ENCODE data around the gene SIRT6. TPM values are rescaled to one million over a fixed set of nuclear protein-coding genes. Genes with fewer than 3 reads are reported as not detected.

Gene SIRT6
- total RNA-seq, 1 experiment from 2014 or later, result 28.1 TPM

DNA sequence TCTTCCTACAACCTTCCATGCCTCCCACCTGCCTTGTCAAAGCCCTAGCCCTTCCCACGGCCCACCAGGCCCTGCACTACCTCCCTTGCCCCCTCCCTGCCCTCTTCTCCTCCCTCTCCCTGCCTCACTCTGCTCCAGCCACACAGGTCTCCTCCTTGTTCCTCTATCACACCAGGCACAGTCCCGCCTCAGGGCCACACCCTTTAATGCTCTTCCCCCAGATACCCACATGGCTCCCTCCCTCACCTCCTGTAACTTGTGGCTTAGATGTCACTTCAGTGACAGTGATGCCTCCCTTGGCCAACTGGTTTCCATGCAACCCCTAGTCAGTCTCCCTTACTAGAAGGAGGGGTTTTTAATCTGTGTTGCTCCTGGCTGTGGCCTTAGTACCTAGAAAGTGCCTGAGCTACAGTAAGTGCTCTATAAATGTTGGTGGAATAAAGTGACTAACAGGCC lies 1.3 kb downstream of the SIRT6 start:
- POLR2A ChIA-PET, result no interaction called here

GRCh38 chr19:4178990-4179389 lies 3.4 kb downstream of the SIRT6 start:
- ATAC-seq (no peak), DNase-seq (ENCODE audit: low spot score) (no peak)
- ChIA-PET CTCF (interaction anchor here (0.6 kb wide), 1 partner anchor 191 kb away, joined by 3 read pairs; no protein-coding TSS in a partner anchor), POLR2A (no interaction called here)
- H3K27ac Mint-ChIP-seq, result no peak overlapping the region
- TF ChIP-seq, protein P1, sequence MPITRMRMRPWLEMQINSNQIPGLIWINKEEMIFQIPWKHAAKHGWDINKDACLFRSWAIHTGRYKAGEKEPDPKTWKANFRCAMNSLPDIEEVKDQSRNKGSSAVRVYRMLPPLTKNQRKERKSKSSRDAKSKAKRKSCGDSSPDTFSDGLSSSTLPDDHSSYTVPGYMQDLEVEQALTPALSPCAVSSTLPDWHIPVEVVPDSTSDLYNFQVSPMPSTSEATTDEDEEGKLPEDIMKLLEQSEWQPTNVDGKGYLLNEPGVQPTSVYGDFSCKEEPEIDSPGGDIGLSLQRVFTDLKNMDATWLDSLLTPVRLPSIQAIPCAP (CRISPR knock-in tag; IDR thresholded peaks at IDR 0.05), result no peak
- no peak for TF ChIP-seq ZMAT4 (CRISPR knock-in tag; IDR thresholded peaks at IDR 0.05)
- TF ChIP-seq PRRX2 (CRISPR knock-in tag; IDR thresholded peaks at IDR 0.05), result no peak
- TF ChIP-seq CREM (CRISPR knock-in tag; IDR thresholded peaks at IDR 0.05), result no peak
- TF ChIP-seq, protein P2, sequence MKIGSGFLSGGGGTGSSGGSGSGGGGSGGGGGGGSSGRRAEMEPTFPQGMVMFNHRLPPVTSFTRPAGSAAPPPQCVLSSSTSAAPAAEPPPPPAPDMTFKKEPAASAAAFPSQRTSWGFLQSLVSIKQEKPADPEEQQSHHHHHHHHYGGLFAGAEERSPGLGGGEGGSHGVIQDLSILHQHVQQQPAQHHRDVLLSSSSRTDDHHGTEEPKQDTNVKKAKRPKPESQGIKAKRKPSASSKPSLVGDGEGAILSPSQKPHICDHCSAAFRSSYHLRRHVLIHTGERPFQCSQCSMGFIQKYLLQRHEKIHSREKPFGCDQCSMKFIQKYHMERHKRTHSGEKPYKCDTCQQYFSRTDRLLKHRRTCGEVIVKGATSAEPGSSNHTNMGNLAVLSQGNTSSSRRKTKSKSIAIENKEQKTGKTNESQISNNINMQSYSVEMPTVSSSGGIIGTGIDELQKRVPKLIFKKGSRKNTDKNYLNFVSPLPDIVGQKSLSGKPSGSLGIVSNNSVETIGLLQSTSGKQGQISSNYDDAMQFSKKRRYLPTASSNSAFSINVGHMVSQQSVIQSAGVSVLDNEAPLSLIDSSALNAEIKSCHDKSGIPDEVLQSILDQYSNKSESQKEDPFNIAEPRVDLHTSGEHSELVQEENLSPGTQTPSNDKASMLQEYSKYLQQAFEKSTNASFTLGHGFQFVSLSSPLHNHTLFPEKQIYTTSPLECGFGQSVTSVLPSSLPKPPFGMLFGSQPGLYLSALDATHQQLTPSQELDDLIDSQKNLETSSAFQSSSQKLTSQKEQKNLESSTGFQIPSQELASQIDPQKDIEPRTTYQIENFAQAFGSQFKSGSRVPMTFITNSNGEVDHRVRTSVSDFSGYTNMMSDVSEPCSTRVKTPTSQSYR (CRISPR knock-in tag; IDR thresholded peaks at IDR 0.05), result no peak
- TF ChIP-seq OVOL2 (CRISPR knock-in tag; IDR thresholded peaks at IDR 0.05; ENCODE audit: borderline replicate concordance), result no peak
- no peak for TF ChIP-seq JUN (CRISPR knock-in tag; IDR thresholded peaks at IDR 0.05)
- H3K27me3 Mint-ChIP-seq (ENCODE audit: low read depth), result no peaks in the 10 kb centered on the region; the same call in 1 of the 2 replicates
- H3K9me3 Mint-ChIP-seq, result no peaks in the 10 kb centered on the region
- peaks cover 15% of the 10 kb centered on the region for H3K4me1 Mint-ChIP-seq
- no peak overlapping the region for H3K4me3 Mint-ChIP-seq
- H3K36me3 Mint-ChIP-seq, result no peaks in the 10 kb centered on the region; the same call in 1 of the 2 replicates

More for the DNA sequence above, 1.3 kb downstream of the SIRT6 start:
- Mint-ChIP-seq H3K9me3 (no peaks in the 10 kb centered on the region), H3K27me3 (ENCODE audit: low read depth) (no peaks in the 10 kb centered on the region; the same call in 1 of the 2 replicates), H3K27ac (peak overlapping the region; percentile 45; the same call in 1 of the 2 replicates), H3K36me3 (no peaks in the 10 kb centered on the region; the same call in 1 of the 2 replicates), H3K4me3 (peak overlapping the region; percentile 96), H3K4me1 (peaks cover 15% of the 10 kb centered on the region)
- no peak for ATAC-seq
- TF ChIP-seq CREM (CRISPR knock-in tag; IDR thresholded peaks at IDR 0.05) (no peak), CREB1 (CRISPR knock-in tag; IDR thresholded peaks at IDR 0.05) (no peak), TP53 (CRISPR knock-in tag; IDR thresholded peaks at IDR 0.05) (no peak), TEAD1 (CRISPR knock-in tag; IDR thresholded peaks at IDR 0.05) (no peak), ZNF396 (CRISPR knock-in tag; IDR thresholded peaks at IDR 0.05; ENCODE audit: borderline replicate concordance) (no peak), PREB (CRISPR knock-in tag; IDR thresholded peaks at IDR 0.05; ENCODE audit: borderline replicate concordance) (no peak), ZNF671 (CRISPR knock-in tag; IDR thresholded peaks at IDR 0.05) (no peak), E2F1 (CRISPR knock-in tag; IDR thresholded peaks at IDR 0.05) (no peak)
- CTCF ChIA-PET, result no interaction called here
- no peak for DNase-seq (ENCODE audit: low spot score)

- Mint-ChIP-seq H3K9me3 (no peaks in the 10 kb centered on the region), H3K4me1 (peaks cover 8% of the 10 kb centered on the region), H3K27ac (no peak overlapping the region), H3K36me3 (no peaks in the 10 kb centered on the region; the same call in 1 of the 2 replicates), H3K4me3 (no peak overlapping the region), H3K27me3 (ENCODE audit: low read depth) (peaks cover 5% of the 10 kb centered on the region)
- ATAC-seq, result no peak
- no peak for DNase-seq (ENCODE audit: low spot score)
- no peak for TF ChIP-seq TEAD4 (CRISPR knock-in tag; IDR thresholded peaks at IDR 0.05)
- TF ChIP-seq ZBTB21 (CRISPR knock-in tag; IDR thresholded peaks at IDR 0.05; ENCODE audit: borderline replicate concordance), result no peak
- no peak for TF ChIP-seq MYBL2 (CRISPR knock-in tag; IDR thresholded peaks at IDR 0.05)
- no peak for TF ChIP-seq ATF1 (CRISPR knock-in tag; IDR thresholded peaks at IDR 0.05)
- no peak for TF ChIP-seq ZNF317 (CRISPR knock-in tag; IDR thresholded peaks at IDR 0.05; ENCODE audit: borderline replicate concordance, low read depth)
- TF ChIP-seq, protein P3, sequence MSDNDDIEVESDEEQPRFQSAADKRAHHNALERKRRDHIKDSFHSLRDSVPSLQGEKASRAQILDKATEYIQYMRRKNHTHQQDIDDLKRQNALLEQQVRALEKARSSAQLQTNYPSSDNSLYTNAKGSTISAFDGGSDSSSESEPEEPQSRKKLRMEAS (CRISPR knock-in tag; IDR thresholded peaks at IDR 0.05), result no peak
- TF ChIP-seq RORB (CRISPR knock-in tag; IDR thresholded peaks at IDR 0.05), result no peak
- no peak for TF ChIP-seq PREB (CRISPR knock-in tag; IDR thresholded peaks at IDR 0.05; ENCODE audit: borderline replicate concordance)
- POLR2A ChIA-PET, result no interaction called here
- CTCF ChIA-PET, result interaction anchor here (0.6 to 1.4 kb wide), 4 partner anchors 10 to 297 kb away, joined by 3 to 4 read pairs (median 4); no protein-coding TSS in a partner anchor
Measured at GRCh38 chr19:4177146-4177545, 5.2 kb downstream of the SIRT6 start.

Measured in WTC11 (cell line).